ENCODE measurements around the gene RBM19.

DNA sequence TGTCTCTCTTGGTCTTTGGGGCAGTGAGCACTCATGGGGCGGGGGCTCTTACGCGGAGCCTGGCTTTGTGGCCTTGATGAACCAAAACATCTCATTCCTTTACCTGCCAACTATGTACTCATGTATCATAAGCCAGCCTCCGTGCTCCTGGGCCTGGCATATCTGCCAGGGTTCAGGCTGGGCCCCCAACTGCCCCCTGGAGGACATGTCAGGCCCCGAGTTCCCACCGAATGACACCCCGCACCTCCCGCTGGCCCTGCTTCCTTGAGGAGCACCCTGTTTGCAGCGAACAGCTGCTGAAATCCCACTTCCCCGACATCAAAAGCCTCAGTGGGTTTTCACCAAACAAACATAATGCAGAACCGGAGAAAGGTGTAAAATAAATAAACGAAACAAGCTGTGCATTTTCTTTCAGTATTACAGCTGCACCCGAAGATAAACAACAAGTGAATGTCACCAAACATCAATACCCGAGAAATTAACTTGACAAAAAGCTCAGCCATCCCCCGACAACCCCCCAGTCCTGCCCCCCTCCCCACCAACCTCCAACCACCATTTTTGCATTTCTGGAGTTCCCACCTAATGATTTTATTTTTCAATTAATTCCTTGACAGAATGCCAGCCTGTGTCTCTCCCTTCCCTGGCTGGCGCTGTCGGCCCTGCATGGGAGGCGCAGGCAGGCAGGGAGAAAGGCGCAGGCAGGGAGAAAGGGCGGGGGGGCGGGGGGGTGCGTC, 139.2 kb downstream of the RBM19 start:
- no peak for TF ChIP-seq POLR2AphosphoS5 (IDR thresholded peaks at IDR 0.05; ENCODE audit: low read depth, low read length)
- TF ChIP-seq, protein P1, sequence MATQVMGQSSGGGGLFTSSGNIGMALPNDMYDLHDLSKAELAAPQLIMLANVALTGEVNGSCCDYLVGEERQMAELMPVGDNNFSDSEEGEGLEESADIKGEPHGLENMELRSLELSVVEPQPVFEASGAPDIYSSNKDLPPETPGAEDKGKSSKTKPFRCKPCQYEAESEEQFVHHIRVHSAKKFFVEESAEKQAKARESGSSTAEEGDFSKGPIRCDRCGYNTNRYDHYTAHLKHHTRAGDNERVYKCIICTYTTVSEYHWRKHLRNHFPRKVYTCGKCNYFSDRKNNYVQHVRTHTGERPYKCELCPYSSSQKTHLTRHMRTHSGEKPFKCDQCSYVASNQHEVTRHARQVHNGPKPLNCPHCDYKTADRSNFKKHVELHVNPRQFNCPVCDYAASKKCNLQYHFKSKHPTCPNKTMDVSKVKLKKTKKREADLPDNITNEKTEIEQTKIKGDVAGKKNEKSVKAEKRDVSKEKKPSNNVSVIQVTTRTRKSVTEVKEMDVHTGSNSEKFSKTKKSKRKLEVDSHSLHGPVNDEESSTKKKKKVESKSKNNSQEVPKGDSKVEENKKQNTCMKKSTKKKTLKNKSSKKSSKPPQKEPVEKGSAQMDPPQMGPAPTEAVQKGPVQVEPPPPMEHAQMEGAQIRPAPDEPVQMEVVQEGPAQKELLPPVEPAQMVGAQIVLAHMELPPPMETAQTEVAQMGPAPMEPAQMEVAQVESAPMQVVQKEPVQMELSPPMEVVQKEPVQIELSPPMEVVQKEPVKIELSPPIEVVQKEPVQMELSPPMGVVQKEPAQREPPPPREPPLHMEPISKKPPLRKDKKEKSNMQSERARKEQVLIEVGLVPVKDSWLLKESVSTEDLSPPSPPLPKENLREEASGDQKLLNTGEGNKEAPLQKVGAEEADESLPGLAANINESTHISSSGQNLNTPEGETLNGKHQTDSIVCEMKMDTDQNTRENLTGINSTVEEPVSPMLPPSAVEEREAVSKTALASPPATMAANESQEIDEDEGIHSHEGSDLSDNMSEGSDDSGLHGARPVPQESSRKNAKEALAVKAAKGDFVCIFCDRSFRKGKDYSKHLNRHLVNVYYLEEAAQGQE (IDR thresholded peaks at IDR 0.05; ENCODE audit: insufficient read depth in 1 of 2, low read depth in 2 of 2, low read length in 2 of 2), result no peak

All from PFSK-1 (cell line).